HepG2 (cell line): ENCODE data around the gene FRMD4B. TPM values are rescaled to one million over a fixed set of nuclear protein-coding genes. Genes with fewer than 3 reads are reported as not detected.
A peak's percentile ranks its signal among the peaks of the same experiment; 100 is the strongest.

Experiments
- ATAC-seq: fragments of 200-7000 bp; cut with Tn5 transposase; 3 replicates; pipeline ENCODE4 v1.9.1; 2020; ENCODE audit warnings: mild to moderate bottlenecking, moderate library complexity
- BruUV-seq: library from RNA; stranded (reverse); fragments of 400-500 nt; replicated peaks from 2 replicates; lab custom pipeline; 2021; lab: Mats Ljungman, UMichigan
- CTCF ChIA-PET: fragments of 300-600 bp; formaldehyde crosslinking; extraction: SDS; loops from one replicate; lab custom pipeline; 2021; ENCODE audit warnings: low total read pairs, inconsistent platforms, low intra/inter-chr PET ratio; lab: Yijun Ruan, JAX
- POLR2A ChIA-PET: fragments of 350-600 bp; sonication (Branson Sonifier 250); formaldehyde crosslinking; loops from one replicate; lab custom pipeline; 2020; ENCODE audit warnings: antibody characterized with exemption, inconsistent platforms; lab: Yijun Ruan, JAX
- DNase-seq: peaks from one replicate; pipeline ENCODE4 v3.0.0-alpha.2; 2015; ENCODE audit warnings: low spot score
- FAIRE-seq: peaks from 3 replicates; lab custom pipeline; 2011; peaks lifted over from hg19 to GRCh38; lab: Jason Lieb, UNC
- H2AFZ ChIP-seq: one replicate; pipeline ENCODE4 v1.6.1; 2011; ENCODE audit warnings: low read length, inconsistent platforms
- H3K27ac ChIP-seq: fragments of 300-600 bp; 3 replicates; pipeline ENCODE4 v1.8.0; 2011; ENCODE audit warnings: mixed run types, mild to moderate bottlenecking, mixed read lengths, low read length, inconsistent platforms; ENCODE audit not compliant: insufficient read depth; ENCODE audit errors: extremely low read length
- H3K27me3 ChIP-seq, 2 experiments: fragments of 200-600 bp in 1 of 2; 2 replicates in 1 of 2; 3 replicates in 1 of 2; pipeline versions ENCODE4 v1.6.0 to v1.8.0; 2011; ENCODE audit warnings: low read length in 2 of 2, mild to moderate bottlenecking in 2 of 2, moderate library complexity in 2 of 2, inconsistent platforms in 1 of 2; ENCODE audit not compliant: insufficient read depth in 2 of 2, control insufficient read depth in 1 of 2
- H3K36me3 ChIP-seq, 2 experiments: fragments of 200-600 bp in 1 of 2; replicated peaks in 1 of 2; 2 replicates in 1 of 2; 3 replicates in 1 of 2; pipeline versions ENCODE4 v1.5.1 to v1.8.0; 2011; ENCODE audit warnings: low read length in 2 of 2, inconsistent platforms in 1 of 2; ENCODE audit not compliant: insufficient read depth in 2 of 2, control insufficient read depth in 1 of 2
- H3K4me1 ChIP-seq: 2 replicates; pipeline ENCODE4 v1.5.1; 2012; ENCODE audit warnings: low read length, inconsistent platforms; ENCODE audit not compliant: insufficient read depth
- H3K4me2 ChIP-seq: 2 replicates; pipeline ENCODE4 v1.6.0; 2011; ENCODE audit warnings: low read depth, low read length, inconsistent platforms
- H3K4me3 ChIP-seq, 3 experiments: fragments of 200-600 bp in 1 of 3; sonication (generic), shearing (Covaris generic) in 1 of 3; replicated peaks in 1 of 3; 2 replicates each; pipeline ENCODE4 v1.5.1; 2011 to 2016; ENCODE audit warnings: low read length in 3 of 3, inconsistent platforms in 2 of 3, low read depth in 2 of 3, mild to moderate bottlenecking in 2 of 3, control low read depth in 1 of 3, mixed read lengths in 1 of 3; ENCODE audit not compliant: insufficient read depth in 1 of 3
- H3K79me2 ChIP-seq: one replicate; pipeline ENCODE4 v1.6.1; 2011; ENCODE audit warnings: low read length, inconsistent platforms; ENCODE audit not compliant: insufficient read depth
- H3K9ac ChIP-seq: 2 replicates; pipeline ENCODE4 v1.6.0; 2011; ENCODE audit warnings: mild to moderate bottlenecking, low read depth, low read length, inconsistent platforms; ENCODE audit not compliant: insufficient read depth
- H3K9me3 ChIP-seq: 2 replicates; pipeline ENCODE4 v1.5.1; 2012; ENCODE audit warnings: mild to moderate bottlenecking, low read length
- H4K20me1 ChIP-seq: 2 replicates; pipeline ENCODE4 v1.6.0; 2011; ENCODE audit warnings: inconsistent platforms, mild to moderate bottlenecking, low read length, moderate library complexity; ENCODE audit not compliant: insufficient read depth
- MAFK ChIP-seq, 2 experiments: IDR thresholded peaks in 1 of 2; conservative IDR thresholded peaks in 1 of 2; 2 replicates each; pipeline ENCODE4 v1.6.1; 2011; ENCODE audit warnings: improper control_type of control experiment in 2 of 2, low read length in 2 of 2
- WGBS: methylation state at CpG from one replicate; pipeline ENCODE4 v1.1.6; 2017; ENCODE audit warnings: low lambda C conversion rate; 5-methylcytosine and 5-hydroxymethylcytosine counted together
- in situ Hi-C: cut with HindIII; loops from 2 replicates; pipeline ENCODE4 v1.10.0; 2017; ENCODE audit warnings: low pct_unique_long_range_greater_than_20kb; ENCODE audit not compliant: extremely low pct_ligation_motif_present
- intact Hi-C: fragments of 100-400 bp; cut with micrococcal nuclease; formaldehyde crosslinking; loops from one replicate; pipeline ENCODE4 v1.10.0; 2022; ENCODE audit not compliant: unreplicated experiment
- polyA plus RNA-seq, 8 experiments: library from polyadenylated mRNA; depleted of rRNA in 3 of 8; stranded (reverse) in 7 of 8; unstranded in 1 of 8; fragments of >200 nt; fragmentation: Illumina TruSeq in 4 of 8; extraction: Trizol in 4 of 8; gene quantifications; 2 replicates each; pipeline versions ENCODE4 v1.2.1 to v1.2.3, GENCODE V29; 2011 to 2016; ENCODE audit warnings: low read depth in 4 of 8, missing spikeins in 1 of 8, mixed read lengths in 1 of 8; ENCODE audit not compliant: insufficient read depth in 1 of 8
- total RNA-seq, 5 experiments: library from RNA; depleted of rRNA; stranded (reverse); fragments of >200 nt; fragmentation: Illumina TruSeq; extraction: Trizol; gene quantifications; 2 replicates each; pipeline ENCODE4 v1.2.3, GENCODE V29; 2016; ENCODE audit warnings: low read depth in 1 of 5
- TF ChIP-seq, protein P1 (sequence below): sonication (generic); formaldehyde crosslinking; IDR thresholded peaks from 2 replicates; pipeline ENCODE4 v1.8.0; 2023; ENCODE audit warnings: mild to moderate bottlenecking, missing genetic modification reagents
- TF ChIP-seq, protein P2 (sequence below): sonication (generic); formaldehyde crosslinking; IDR thresholded peaks from 2 replicates; pipeline ENCODE4 v1.5.0; 2020; ENCODE audit warnings: missing genetic modification reagents, mild to moderate bottlenecking, borderline replicate concordance
- TF ChIP-seq, protein P3 (sequence below): sonication (generic); formaldehyde crosslinking; IDR thresholded peaks from 2 replicates; pipeline ENCODE4 v1.8.1; 2023; ENCODE audit warnings: missing genetic modification reagents, mild to moderate bottlenecking, borderline replicate concordance
- TF ChIP-seq, protein P4 (sequence below): sonication (generic); formaldehyde crosslinking; conservative IDR thresholded peaks from 2 replicates; pipeline ENCODE4 v1.8.0; 2022; ENCODE audit warnings: mild to moderate bottlenecking, moderate library complexity, missing genetic modification reagents
- TF ChIP-seq, protein P5 (sequence below): sonication (generic); formaldehyde crosslinking; IDR thresholded peaks from one replicate; pipeline ENCODE4 v1.5.1; 2020; ENCODE audit warnings: mild to moderate bottlenecking, missing genetic modification reagents; ENCODE audit errors: not compliant biosample characterization

Gene FRMD4B
- total and polyA plus RNA-seq, 2 of the 13 experiments (the other 11 are each of a cell fraction or from before 2014, with no cell fraction given): 3.0 to 3.3 TPM

DNA sequence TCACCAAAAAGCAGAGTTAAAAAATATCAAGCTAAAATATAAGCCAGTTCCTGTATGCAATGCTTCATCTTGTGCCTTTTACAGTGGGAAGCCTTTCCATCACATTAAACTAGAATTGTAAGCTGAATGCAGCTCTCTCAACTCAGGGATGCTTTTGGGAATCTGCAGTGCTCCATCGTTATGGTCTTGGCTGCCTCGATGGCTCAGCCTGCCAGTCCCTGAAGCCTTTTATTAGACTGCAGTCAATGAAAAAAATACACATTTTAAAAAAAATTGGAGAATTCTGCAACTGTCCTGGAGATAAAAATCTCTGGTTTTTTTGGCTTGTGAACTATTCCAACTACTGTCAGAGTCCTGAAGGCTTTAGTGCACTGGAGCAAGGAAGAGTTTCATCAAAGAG is 53.0 kb downstream of the FRMD4B start (continued):
- TF ChIP-seq, protein P1, sequence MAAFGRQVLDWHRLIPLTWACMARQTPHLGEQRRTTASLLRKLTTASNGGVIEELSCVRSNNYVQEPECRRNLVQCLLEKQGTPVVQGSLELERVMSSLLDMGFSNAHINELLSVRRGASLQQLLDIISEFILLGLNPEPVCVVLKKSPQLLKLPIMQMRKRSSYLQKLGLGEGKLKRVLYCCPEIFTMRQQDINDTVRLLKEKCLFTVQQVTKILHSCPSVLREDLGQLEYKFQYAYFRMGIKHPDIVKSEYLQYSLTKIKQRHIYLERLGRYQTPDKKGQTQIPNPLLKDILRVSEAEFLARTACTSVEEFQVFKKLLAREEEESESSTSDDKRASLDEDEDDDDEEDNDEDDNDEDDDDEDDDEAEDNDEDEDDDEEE (CRISPR knock-in tag): no peak
- TF ChIP-seq, protein P2, sequence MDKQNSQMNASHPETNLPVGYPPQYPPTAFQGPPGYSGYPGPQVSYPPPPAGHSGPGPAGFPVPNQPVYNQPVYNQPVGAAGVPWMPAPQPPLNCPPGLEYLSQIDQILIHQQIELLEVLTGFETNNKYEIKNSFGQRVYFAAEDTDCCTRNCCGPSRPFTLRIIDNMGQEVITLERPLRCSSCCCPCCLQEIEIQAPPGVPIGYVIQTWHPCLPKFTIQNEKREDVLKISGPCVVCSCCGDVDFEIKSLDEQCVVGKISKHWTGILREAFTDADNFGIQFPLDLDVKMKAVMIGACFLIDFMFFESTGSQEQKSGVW (CRISPR knock-in tag): no peak
- TF ChIP-seq, protein P3, sequence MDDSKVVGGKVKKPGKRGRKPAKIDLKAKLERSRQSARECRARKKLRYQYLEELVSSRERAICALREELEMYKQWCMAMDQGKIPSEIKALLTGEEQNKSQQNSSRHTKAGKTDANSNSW (CRISPR knock-in tag): no peak
- TF ChIP-seq, protein P4, sequence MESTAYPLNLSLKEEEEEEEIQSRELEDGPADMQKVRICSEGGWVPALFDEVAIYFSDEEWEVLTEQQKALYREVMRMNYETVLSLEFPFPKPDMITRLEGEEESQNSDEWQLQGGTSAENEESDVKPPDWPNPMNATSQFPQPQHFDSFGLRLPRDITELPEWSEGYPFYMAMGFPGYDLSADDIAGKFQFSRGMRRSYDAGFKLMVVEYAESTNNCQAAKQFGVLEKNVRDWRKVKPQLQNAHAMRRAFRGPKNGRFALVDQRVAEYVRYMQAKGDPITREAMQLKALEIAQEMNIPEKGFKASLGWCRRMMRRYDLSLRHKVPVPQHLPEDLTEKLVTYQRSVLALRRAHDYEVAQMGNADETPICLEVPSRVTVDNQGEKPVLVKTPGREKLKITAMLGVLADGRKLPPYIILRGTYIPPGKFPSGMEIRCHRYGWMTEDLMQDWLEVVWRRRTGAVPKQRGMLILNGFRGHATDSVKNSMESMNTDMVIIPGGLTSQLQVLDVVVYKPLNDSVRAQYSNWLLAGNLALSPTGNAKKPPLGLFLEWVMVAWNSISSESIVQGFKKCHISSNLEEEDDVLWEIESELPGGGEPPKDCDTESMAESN (CRISPR knock-in tag): no peak

DNA sequence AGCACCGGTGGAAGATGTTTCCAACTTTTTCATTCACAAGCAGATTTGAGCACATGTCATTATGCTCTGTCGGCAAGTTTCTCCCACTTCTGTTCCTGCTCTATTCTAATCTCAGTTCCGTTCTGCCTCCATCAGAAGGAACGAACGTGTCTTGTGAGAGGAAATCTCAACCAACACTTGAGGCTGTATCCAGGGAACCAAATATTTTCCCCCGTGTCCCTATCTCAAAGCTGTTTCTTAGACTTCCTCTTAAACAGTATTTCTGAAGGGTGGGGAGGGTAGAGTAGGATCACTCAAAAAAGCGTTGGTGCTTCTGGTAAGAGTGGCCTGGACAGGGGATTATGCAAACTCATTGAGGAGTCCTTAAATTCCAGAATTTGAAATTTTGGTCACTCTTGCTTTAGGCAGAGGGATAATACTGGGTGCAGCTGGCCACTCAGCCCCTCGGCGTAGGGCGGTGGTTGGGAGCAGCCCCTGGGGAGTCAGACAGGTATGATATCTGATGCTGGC is 54.9 kb downstream of the FRMD4B start:
- Histone ChIP-seq H3K9me3 (no peaks in the 10 kb centered on the region), H3K4me1 (no peaks in the 10 kb centered on the region), H3K27me3 (no peaks in the 10 kb centered on the region), H3K79me2 (no peaks in the 10 kb centered on the region), H3K4me3 (no peak overlapping the region), H3K9ac (no peak overlapping the region), H4K20me1 (no peaks in the 10 kb centered on the region), H3K27ac (no peak overlapping the region), H2AFZ (no peak overlapping the region), H3K36me3 (no peaks in the 10 kb centered on the region), H3K4me2 (no peak overlapping the region)
- in situ Hi-C loops (no loop called here), intact Hi-C loops (no loop called here)
- 51% methylated on average over 7 of the region's 10 CpGs for WGBS
- TF ChIP-seq MAFK (conservative IDR thresholded peaks at IDR 0.05 in 1 of 2, IDR thresholded peaks at IDR 0.05 in 1 of 2; ENCODE audit: low read length in 2 of 2): peak; percentile 11 to 34; a peak in 2 of 4 replicates
- TF ChIP-seq, protein P5, sequence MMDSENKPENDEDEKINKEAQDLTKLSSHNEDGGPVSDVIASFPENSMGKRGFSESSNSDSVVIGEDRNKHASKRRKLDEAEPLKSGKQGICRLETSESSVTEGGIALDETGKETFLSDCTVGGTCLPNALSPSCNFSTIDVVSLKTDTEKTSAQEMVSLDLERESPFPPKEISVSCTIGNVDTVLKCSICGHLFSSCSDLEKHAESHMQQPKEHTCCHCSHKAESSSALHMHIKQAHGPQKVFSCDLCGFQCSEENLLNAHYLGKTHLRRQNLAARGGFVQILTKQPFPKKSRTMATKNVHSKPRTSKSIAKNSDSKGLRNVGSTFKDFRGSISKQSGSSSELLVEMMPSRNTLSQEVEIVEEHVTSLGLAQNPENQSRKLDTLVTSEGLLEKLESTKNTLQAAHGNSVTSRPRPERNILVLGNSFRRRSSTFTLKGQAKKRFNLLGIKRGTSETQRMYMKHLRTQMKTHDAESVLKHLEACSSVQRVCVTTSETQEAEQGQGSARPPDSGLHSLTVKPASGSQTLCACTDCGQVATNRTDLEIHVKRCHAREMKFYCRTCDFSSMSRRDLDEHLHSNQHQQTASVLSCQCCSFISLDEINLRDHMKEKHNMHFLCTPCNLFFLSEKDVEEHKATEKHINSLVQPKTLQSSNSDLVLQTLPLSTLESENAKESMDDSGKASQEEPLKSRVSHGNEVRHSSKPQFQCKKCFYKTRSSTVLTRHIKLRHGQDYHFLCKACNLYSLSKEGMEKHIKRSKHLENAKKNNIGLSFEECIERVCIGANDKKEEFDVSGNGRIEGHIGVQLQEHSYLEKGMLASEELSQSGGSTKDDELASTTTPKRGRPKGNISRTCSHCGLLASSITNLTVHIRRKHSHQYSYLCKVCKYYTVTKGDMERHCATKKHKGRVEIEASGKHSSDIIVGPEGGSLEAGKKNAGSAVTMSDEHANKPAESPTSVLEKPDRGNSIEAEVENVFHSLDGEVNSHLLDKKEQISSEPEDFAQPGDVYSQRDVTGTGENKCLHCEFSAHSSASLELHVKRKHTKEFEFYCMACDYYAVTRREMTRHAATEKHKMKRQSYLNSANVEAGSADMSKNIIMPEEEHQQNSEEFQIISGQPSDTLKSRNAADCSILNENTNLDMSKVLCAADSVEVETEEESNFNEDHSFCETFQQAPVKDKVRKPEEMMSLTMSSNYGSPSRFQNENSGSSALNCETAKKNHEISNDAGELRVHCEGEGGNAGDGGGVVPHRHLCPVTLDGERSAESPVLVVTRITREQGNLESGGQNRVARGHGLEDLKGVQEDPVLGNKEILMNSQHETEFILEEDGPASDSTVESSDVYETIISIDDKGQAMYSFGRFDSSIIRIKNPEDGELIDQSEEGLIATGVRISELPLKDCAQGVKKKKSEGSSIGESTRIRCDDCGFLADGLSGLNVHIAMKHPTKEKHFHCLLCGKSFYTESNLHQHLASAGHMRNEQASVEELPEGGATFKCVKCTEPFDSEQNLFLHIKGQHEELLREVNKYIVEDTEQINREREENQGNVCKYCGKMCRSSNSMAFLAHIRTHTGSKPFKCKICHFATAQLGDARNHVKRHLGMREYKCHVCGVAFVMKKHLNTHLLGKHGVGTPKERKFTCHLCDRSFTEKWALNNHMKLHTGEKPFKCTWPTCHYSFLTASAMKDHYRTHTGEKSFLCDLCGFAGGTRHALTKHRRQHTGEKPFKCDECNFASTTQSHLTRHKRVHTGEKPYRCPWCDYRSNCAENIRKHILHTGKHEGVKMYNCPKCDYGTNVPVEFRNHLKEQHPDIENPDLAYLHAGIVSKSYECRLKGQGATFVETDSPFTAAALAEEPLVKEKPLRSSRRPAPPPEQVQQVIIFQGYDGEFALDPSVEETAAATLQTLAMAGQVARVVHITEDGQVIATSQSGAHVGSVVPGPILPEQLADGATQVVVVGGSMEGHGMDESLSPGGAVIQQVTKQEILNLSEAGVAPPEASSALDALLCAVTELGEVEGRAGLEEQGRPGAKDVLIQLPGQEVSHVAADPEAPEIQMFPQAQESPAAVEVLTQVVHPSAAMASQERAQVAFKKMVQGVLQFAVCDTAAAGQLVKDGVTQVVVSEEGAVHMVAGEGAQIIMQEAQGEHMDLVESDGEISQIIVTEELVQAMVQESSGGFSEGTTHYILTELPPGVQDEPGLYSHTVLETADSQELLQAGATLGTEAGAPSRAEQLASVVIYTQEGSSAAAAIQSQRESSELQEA (CRISPR knock-in tag): no peak
- POLR2A ChIA-PET: no interaction called here
- no TSS peak for BruUV-seq
- FAIRE-seq (no peak), ATAC-seq (no peak), DNase-seq (no peak)
- CTCF ChIA-PET: no interaction called here
